Omental fat pad (tissue), 4 donors: ENCODE measurements around the gene RTTN. TPM values are rescaled to one million over a fixed set of nuclear protein-coding genes. Genes with fewer than 3 reads are reported as not detected.

Experiments used
- ATAC-seq: fragments of 150-250 bp; one replicate; pipeline ENCODE4 v1.9.1; 2016; ENCODE audit warnings: mild to moderate bottlenecking, moderate library complexity; ENCODE audit not compliant: low FRiP score
- DNase-seq: peaks from one replicate; pipeline ENCODE4 v3.0.0-alpha.2; 2019; ENCODE audit warnings: low spot score
- CTCF ChIP-seq, 3 donors: fragments of 450-650 bp; IDR thresholded peaks; one replicate each; pipeline ENCODE4 v1.5.1; 2016 to 2017; ENCODE audit warnings: antibody characterized with exemption in 3 of 3, mild to moderate bottlenecking in 3 of 3, moderate library complexity in 2 of 3
- total RNA-seq, 4 donors: library from RNA; depleted of rRNA; stranded (reverse); fragments of >200 nt; gene quantifications; one replicate each; pipeline ENCODE4 v1.1.0, GENCODE V29; 2016

RTTN gene
- total RNA-seq, 4 donors from 2014 or later = 9.7 to 23.5 (median 11.0) TPM

GRCh38 chr18:70172225-70172624, 33.3 kb downstream of the RTTN start:
- DNase-seq (no peak), ATAC-seq (no peak)
- no peak for TF ChIP-seq CTCF (IDR thresholded peaks at IDR 0.05)

GRCh38 chr18:70169747-70170146, 35.7 kb downstream of the RTTN start:
- ATAC-seq (no peak), DNase-seq (no peak)
- TF ChIP-seq CTCF (IDR thresholded peaks at IDR 0.05) = no peak

- ATAC-seq (no peak), DNase-seq (no peak)
- no peak for TF ChIP-seq CTCF (IDR thresholded peaks at IDR 0.05)
Measured at GRCh38 chr18:70166668-70167067, 38.8 kb downstream of the RTTN start.

- no peak for TF ChIP-seq CTCF (IDR thresholded peaks at IDR 0.05)
- no peak for DNase-seq
- no peak for ATAC-seq
Measured at GRCh38 chr18:70165936-70166335, 39.6 kb downstream of the RTTN start.

GRCh38 chr18:70160073-70160678, 45.3 kb downstream of the RTTN start:
- no peak for DNase-seq
- no peak for TF ChIP-seq CTCF (IDR thresholded peaks at IDR 0.05)
- no peak for ATAC-seq

GRCh38 chr18:70158992-70159717, 46.3 kb downstream of the RTTN start:
- no peak for TF ChIP-seq CTCF (IDR thresholded peaks at IDR 0.05)
- no peak for ATAC-seq

GRCh38 chr18:70156886-70157285, 48.6 kb downstream of the RTTN start:
- no peak for TF ChIP-seq CTCF (IDR thresholded peaks at IDR 0.05)
- DNase-seq (no peak), ATAC-seq (no peak)

More at GRCh38 chr18:70158992-70159717, 46.3 kb downstream of the RTTN start:
- no peak for DNase-seq
